ENCODE results near the gene SPEF1.

GRCh38 chr20:3734111-3734843, 47.0 kb downstream of the SPEF1 start:
- TF ChIP-seq POLR2A (IDR thresholded peaks at IDR 0.05; ENCODE audit: low read depth, low read length) (no peak), PAX5 (IDR thresholded peaks at IDR 0.05; ENCODE audit: insufficient read depth, low read length, severe bottlenecking) (no peak)
